Smooth muscle cell (in vitro differentiated cells): Measurements from ENCODE around the gene SH3D19. TPM values are rescaled to one million over a fixed set of nuclear protein-coding genes. Genes with fewer than 3 reads are reported as not detected.
"Not testable (repeated sequence)": the region's sequence is repeated elsewhere in the genome, so short reads cannot be mapped to it uniquely, and the experiment has no call there.

ENCODE experiments used
- DNase-seq: peaks from one replicate; lab custom pipeline; 2025; ENCODE audit not compliant: unreplicated experiment; lab: John Stamatoyannopoulos, UW
- H2AFZ ChIP-seq: fragments of 200-600 bp; sonication (generic); 2 replicates; pipeline ENCODE4 v1.6.0; 2016; ENCODE audit warnings: antibody characterized with exemption, low read depth, mild to moderate bottlenecking
- H3F3A ChIP-seq: fragments of 200-600 bp; sonication (generic); 2 replicates; pipeline ENCODE4 v1.6.0; 2017; ENCODE audit warnings: antibody characterized with exemption, low read depth
- H3K27ac ChIP-seq: fragments of 200-600 bp; sonication (generic); 2 replicates; pipeline ENCODE4 v1.5.1; 2016; ENCODE audit warnings: low read depth, mild to moderate bottlenecking
- H3K27me3 ChIP-seq: fragments of 200-600 bp; sonication (generic); 2 replicates; pipeline ENCODE4 v1.6.1; 2016; ENCODE audit warnings: low read depth, mild to moderate bottlenecking
- H3K36me3 ChIP-seq: fragments of 200-600 bp; sonication (generic); 2 replicates; pipeline ENCODE4 v1.5.1; 2016; ENCODE audit warnings: low read depth
- H3K4me1 ChIP-seq: fragments of 200-600 bp; sonication (generic); 2 replicates; pipeline ENCODE4 v1.5.1; 2016; ENCODE audit warnings: low read depth
- H3K4me2 ChIP-seq: fragments of 200-600 bp; sonication (generic); 2 replicates; pipeline ENCODE4 v1.6.0; 2016; ENCODE audit warnings: mild to moderate bottlenecking
- H3K4me3 ChIP-seq: fragments of 200-600 bp; sonication (generic); 2 replicates; pipeline ENCODE4 v1.5.1; 2016; ENCODE audit warnings: mild to moderate bottlenecking
- H3K79me2 ChIP-seq: fragments of 200-600 bp; sonication (generic); 2 replicates; pipeline ENCODE4 v1.6.0; 2016; ENCODE audit warnings: low read depth, mild to moderate bottlenecking
- H3K9ac ChIP-seq: fragments of 200-600 bp; sonication (generic); 2 replicates; pipeline ENCODE4 v1.6.0; 2016; ENCODE audit warnings: low read depth
- H3K9me3 ChIP-seq: fragments of 200-600 bp; sonication (generic); replicated peaks from 2 replicates; pipeline ENCODE4 v1.5.1; 2016; ENCODE audit warnings: low read depth
- H4K20me1 ChIP-seq: fragments of 200-600 bp; sonication (generic); 2 replicates; pipeline ENCODE4 v1.6.0; 2016; ENCODE audit warnings: low read depth
- WGBS: methylation state at CpG from one replicate; pipeline ENCODE4 v1.1.7; 2016; ENCODE audit warnings: low lambda C conversion rate; 5-methylcytosine and 5-hydroxymethylcytosine counted together
- polyA plus RNA-seq: library from polyadenylated mRNA; unstranded; fragments of >200 nt; fragmentation: Nextera tagmentation; extraction: Ambion mirVana; gene quantifications from 2 replicates; pipeline ENCODE4 v1.2.1, GENCODE V29; 2016
- total RNA-seq: library from RNA; depleted of rRNA; stranded (reverse); fragments of >200 nt; gene quantifications from 2 replicates; pipeline ENCODE4 v1.2.3, GENCODE V29; 2014
- TF ChIP-seq, protein P1 (sequence below): fragments of 200-600 bp; sonication (generic); IDR thresholded peaks from 2 replicates; pipeline ENCODE4 v1.5.1; 2017; ENCODE audit warnings: borderline replicate concordance, mild to moderate bottlenecking, antibody characterized with exemption; ENCODE audit not compliant: insufficient read depth, poor library complexity, severe bottlenecking

The SH3D19 gene
- total and polyA plus RNA-seq, 2 experiments from 2014 or later = 7.9 to 20.3 TPM

DNA sequence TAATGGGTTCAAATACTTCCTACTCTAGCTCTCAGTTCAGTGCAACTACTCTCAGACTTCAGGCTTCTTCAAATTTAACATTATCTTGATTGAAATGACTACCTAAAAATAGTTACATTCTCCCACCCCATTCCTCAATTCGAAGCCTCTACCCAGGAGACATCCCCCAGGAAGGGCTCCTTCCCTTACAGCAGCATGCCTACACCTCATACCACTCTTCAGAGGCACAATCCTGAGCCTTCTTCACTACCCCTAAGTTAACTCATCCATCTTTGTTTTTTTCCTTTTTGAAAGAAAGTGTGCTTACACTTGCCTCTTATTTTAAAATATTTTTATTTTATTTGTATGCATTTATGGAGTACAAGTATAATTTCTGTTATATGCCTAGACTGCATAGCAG lies 65.7 kb downstream of the SH3D19 start:
- Histone ChIP-seq H3K36me3 (no peaks in the 10 kb centered on the region), H3K27ac (no peak overlapping the region), H3K9ac (no peak overlapping the region), H2AFZ (no peak overlapping the region), H3K4me2 (no peak overlapping the region), H3K4me3 (no peak overlapping the region), H3K4me1 (peaks cover 8% of the 10 kb centered on the region), H4K20me1 (no peaks in the 10 kb centered on the region), H3F3A (peaks cover 6% of the 10 kb centered on the region), H3K9me3 (no peaks in the 10 kb centered on the region), H3K79me2 (no peaks in the 10 kb centered on the region), H3K27me3 (no peaks in the 10 kb centered on the region)
- 95% methylated on average over 1 of the region's 1 CpG for WGBS
- TF ChIP-seq, protein P1, sequence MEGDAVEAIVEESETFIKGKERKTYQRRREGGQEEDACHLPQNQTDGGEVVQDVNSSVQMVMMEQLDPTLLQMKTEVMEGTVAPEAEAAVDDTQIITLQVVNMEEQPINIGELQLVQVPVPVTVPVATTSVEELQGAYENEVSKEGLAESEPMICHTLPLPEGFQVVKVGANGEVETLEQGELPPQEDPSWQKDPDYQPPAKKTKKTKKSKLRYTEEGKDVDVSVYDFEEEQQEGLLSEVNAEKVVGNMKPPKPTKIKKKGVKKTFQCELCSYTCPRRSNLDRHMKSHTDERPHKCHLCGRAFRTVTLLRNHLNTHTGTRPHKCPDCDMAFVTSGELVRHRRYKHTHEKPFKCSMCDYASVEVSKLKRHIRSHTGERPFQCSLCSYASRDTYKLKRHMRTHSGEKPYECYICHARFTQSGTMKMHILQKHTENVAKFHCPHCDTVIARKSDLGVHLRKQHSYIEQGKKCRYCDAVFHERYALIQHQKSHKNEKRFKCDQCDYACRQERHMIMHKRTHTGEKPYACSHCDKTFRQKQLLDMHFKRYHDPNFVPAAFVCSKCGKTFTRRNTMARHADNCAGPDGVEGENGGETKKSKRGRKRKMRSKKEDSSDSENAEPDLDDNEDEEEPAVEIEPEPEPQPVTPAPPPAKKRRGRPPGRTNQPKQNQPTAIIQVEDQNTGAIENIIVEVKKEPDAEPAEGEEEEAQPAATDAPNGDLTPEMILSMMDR = no peak
- no peak for DNase-seq

DNA sequence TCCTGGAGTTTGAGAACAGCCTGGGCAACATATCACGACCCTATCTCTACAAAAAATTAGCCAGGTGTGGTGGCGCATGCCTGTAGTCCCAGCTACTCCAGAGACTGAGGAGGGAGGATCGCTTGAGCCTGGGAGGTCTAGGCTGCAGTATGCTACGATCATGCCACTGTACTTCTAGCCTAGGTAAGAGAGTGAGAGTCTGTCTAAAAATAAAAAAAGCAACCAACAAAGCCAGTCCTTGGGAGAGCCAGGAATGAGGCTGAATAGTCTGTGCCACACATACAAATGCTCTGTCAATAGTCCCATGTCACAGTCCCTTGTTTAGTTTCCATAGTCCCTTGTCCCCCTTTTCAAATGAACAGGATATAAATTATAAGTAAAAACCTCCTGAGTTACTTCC lies 67.7 kb downstream of the SH3D19 start:
- TF ChIP-seq, protein P1 = no peak
- no peaks in the 10 kb centered on the region for H3K79me2 ChIP-seq
- H3K27me3 ChIP-seq = no peaks in the 10 kb centered on the region
- no peak overlapping the region for H3K27ac ChIP-seq
- DNase-seq = no peak
- H3K9ac ChIP-seq = no peak overlapping the region
- no peaks in the 10 kb centered on the region for H3K4me1 ChIP-seq
- no peaks in the 10 kb centered on the region for H3K9me3 ChIP-seq
- H3K36me3 ChIP-seq = no peaks in the 10 kb centered on the region
- H4K20me1 ChIP-seq = no peaks in the 10 kb centered on the region
- 96% methylated on average over 4 of the region's 4 CpGs for WGBS
- no peak overlapping the region for H3K4me3 ChIP-seq
- no peak overlapping the region for H3K4me2 ChIP-seq
- peaks cover under 1% of the 10 kb centered on the region for H3F3A ChIP-seq
- no peak overlapping the region for H2AFZ ChIP-seq

DNA sequence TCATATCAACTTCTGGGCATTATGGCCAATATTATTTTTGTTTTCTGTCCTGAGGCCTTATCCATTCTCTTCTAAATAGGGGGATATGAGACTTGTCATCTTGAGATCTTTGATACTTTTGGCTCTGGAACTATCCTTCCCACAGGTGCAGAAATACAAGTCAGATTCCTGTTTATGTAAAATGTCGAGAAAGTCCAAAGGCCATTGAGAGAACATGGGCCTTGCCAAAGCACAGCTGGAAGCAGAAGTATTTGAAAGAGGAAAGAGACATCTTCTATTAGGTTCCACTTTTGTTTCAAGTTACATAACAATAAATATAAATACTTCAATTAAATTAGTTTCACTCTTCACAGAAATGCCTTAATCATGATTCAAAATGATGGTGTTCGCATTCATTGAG lies 69.3 kb downstream of the SH3D19 start:
- TF ChIP-seq, protein P1 = no peak
- H3K79me2 ChIP-seq = no peaks in the 10 kb centered on the region
- H3K9ac ChIP-seq = no peak overlapping the region
- no peaks in the 10 kb centered on the region for H4K20me1 ChIP-seq
- DNase-seq = no peak
- H2AFZ ChIP-seq = no peak overlapping the region
- over 99% methylated on average over 2 of the region's 2 CpGs for WGBS
- H3K4me3 ChIP-seq = no peak overlapping the region
- no peaks in the 10 kb centered on the region for H3F3A ChIP-seq
- H3K27ac ChIP-seq = no peak overlapping the region
- no peaks in the 10 kb centered on the region for H3K9me3 ChIP-seq
- no peak overlapping the region for H3K4me2 ChIP-seq
- no peaks in the 10 kb centered on the region for H3K27me3 ChIP-seq
- H3K4me1 ChIP-seq = peaks cover under 1% of the 10 kb centered on the region
- no peaks in the 10 kb centered on the region for H3K36me3 ChIP-seq

DNA sequence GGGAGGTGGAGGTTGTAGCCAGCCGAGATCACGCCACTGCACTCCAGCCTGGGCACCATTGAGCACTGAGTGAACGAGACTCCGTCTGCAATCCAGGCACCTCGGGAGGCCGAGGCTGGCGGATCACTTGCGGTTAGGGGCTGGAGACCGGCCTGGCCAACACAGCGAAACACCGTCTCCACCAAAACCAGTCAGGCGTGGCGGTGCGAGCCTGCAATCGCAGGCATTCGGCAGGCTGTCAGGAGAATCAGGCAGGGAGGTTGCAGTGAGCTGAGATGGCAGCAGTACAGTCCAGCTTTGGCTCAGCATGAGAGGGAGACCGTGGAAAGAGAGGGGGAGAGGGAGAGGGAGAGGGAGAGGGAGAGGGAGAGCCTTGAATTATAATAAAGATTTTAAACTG lies 69.7 kb downstream of the SH3D19 start:
- DNase-seq, H3K9me3 ChIP-seq, H3K27ac ChIP-seq, H3K4me1 ChIP-seq, H3K27me3 ChIP-seq, H3K9ac ChIP-seq, H3K36me3 ChIP-seq, H3K79me2 ChIP-seq, H4K20me1 ChIP-seq, H2AFZ ChIP-seq, H3F3A ChIP-seq, H3K4me3 ChIP-seq, H3K4me2 ChIP-seq: not testable (repeated sequence)
- WGBS = 98% methylated on average over 14 of the region's 17 CpGs

DNA sequence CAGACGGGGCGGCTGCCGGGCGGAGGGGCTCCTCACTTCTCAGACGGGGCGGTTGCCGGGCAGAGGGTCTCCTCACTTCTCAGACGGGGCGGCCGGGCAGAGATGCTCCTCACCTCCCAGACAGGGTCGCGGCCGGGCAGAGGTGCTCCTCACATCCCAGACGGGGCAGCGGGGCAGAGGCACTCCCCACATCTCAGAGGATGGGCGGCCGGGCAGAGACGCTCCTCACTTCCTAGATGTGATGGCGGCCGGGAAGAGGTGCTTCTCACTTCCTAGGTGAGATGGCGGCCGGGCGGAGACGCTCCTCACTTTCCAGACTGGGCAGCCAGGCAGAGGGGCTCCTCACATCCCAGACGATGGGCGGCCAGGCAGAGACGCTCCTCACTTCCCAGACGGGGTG lies 70.2 kb downstream of the SH3D19 start:
- not testable (repeated sequence) for H3K4me2 ChIP-seq, DNase-seq, H2AFZ ChIP-seq, H3K27ac ChIP-seq, H3K4me3 ChIP-seq, H3K36me3 ChIP-seq, H3K27me3 ChIP-seq, H3K79me2 ChIP-seq, H3K9ac ChIP-seq, H3K9me3 ChIP-seq, H4K20me1 ChIP-seq, H3F3A ChIP-seq, H3K4me1 ChIP-seq
- 97% methylated on average over 5 of the region's 28 CpGs for WGBS
